Psoas muscle (tissue), 8 donors: ENCODE measurements around the gene GPR84. TPM values are rescaled to one million over a fixed set of nuclear protein-coding genes. Genes with fewer than 3 reads are reported as not detected.

Experiments
- ATAC-seq, 4 donors: fragments of 200-7000 bp; cut with Tn5 transposase; one replicate each; pipeline ENCODE4 v1.9.1; 2020; ENCODE audit warnings: moderate library complexity in 3 of 4, mild to moderate bottlenecking in 2 of 4
- DNase-seq, 2 donors: peaks; one replicate each; pipeline ENCODE4 v3.0.0-alpha.2; 2020
- H3K27ac ChIP-seq: fragments of 200-600 bp; one replicate; pipeline ENCODE4 v1.8.0; 2022
- H3K27me3 ChIP-seq, 3 donors: fragments of 200-600 bp in 1 of 3; one replicate each; pipeline versions ENCODE4 v1.6.1 to v1.8.0; 2013 to 2022; ENCODE audit warnings: low read length in 2 of 3, mild to moderate bottlenecking in 2 of 3, moderate library complexity in 1 of 3; ENCODE audit not compliant: insufficient read depth in 3 of 3
- H3K36me3 ChIP-seq, 2 donors: fragments of 200-600 bp in 1 of 2; one replicate each; pipeline versions ENCODE4 v1.6.1 to v1.8.0; 2013 to 2022; ENCODE audit warnings: low read depth in 1 of 2, mild to moderate bottlenecking in 1 of 2, moderate library complexity in 1 of 2; ENCODE audit not compliant: insufficient read depth in 1 of 2
- H3K4me1 ChIP-seq: fragments of 200-600 bp; one replicate; pipeline ENCODE4 v1.8.0; 2022
- H3K4me3 ChIP-seq: fragments of 200-600 bp; one replicate; pipeline ENCODE4 v1.8.0; 2022; ENCODE audit warnings: mild to moderate bottlenecking
- H3K9me3 ChIP-seq: fragments of 200-600 bp; one replicate; pipeline ENCODE4 v1.8.0; 2022
- CTCF ChIP-seq: fragments of 200-600 bp; IDR thresholded peaks from one replicate; pipeline ENCODE4 v1.8.0; 2022; ENCODE audit warnings: antibody characterized with exemption
- WGBS, 3 donors: extraction: QIAGEN DNeasy Blood & Tissue Kit; methylation state at CpG; one replicate each; pipeline versions ENCODE4 v1.1.6 to v1.1.7; 2013; 5-methylcytosine and 5-hydroxymethylcytosine counted together
- intact Hi-C, 2 donors: fragments of 100-400 bp; cut with DNase I; formaldehyde crosslinking; loops; one replicate each; pipeline versions ENCODE4 v1.11.0 to v1.14.2; 2022
- polyA plus RNA-seq, 3 donors: library from polyadenylated mRNA; stranded (reverse); fragments of 200-250 nt; gene quantifications; one replicate each; pipeline ENCODE4 v1.2.3, GENCODE V29; 2013
- total RNA-seq, 4 donors: library from RNA; stranded (reverse); fragmentation: NEBNext Ultra II Directional in 2 of 4; extraction: Animal tissue kit (Norgen Biotek cat#: 25700) in 2 of 4; gene quantifications; one replicate each; pipeline versions ENCODE4 v1.2.1 to v1.2.4, GENCODE V29; 2021 to 2023
- donor health status: healthy with polysubstance abuse.
- donor health status: DM: no; HTN: no; CAD: no; lungs with moderate emphysema.
- donor health status: Bipolar disorder and iron deficiency.
- donor health status: healthy.
- donor health status: DM: yes; HTN: yes; CAD: no.
- donor health status: DM: no; HTN: no; CAD: no.
- donor health status: DM: no; HTN: no; CAD: no.
- donor health status: DM: yes; HTN: yes; CAD: no.

GPR84 gene
- total and polyA plus RNA-seq, 7 donors = 0.16 to 0.40 TPM; not detected in 5

- no peak for DNase-seq
- peak; percentile 11 for TF ChIP-seq CTCF
- Histone ChIP-seq H3K36me3 (peaks cover 0 to 12% of the 10 kb centered on the region in 2 donors), H3K4me3 (no peak overlapping the region), H3K9me3 (no peaks in the 10 kb centered on the region), H3K4me1 (peaks cover 39% of the 10 kb centered on the region), H3K27ac (no peak overlapping the region), H3K27me3 (no peaks in the 10 kb centered on the region)
- ATAC-seq = peak in 3 of 4 donors; percentile 41 to 55 (median 52)
- intact Hi-C loops = no loop called here
- WGBS, 3 donors = 38 to 62% (median 40%) methylated on average over 3 of the region's 3 CpGs
Measured at GRCh38 chr12:54337280-54337842, 26.9 kb downstream of the GPR84 start.

GRCh38 chr12:54333420-54334034, 30.8 kb downstream of the GPR84 start:
- Histone ChIP-seq H3K36me3 (peaks cover 0 to 17% of the 10 kb centered on the region in 2 donors), H3K4me1 (peaks cover 41% of the 10 kb centered on the region), H3K27me3 (no peaks in the 10 kb centered on the region), H3K9me3 (no peaks in the 10 kb centered on the region), H3K4me3 (no peak overlapping the region), H3K27ac (no peak overlapping the region)
- DNase-seq (no peak), ATAC-seq (no peak)
- WGBS, 3 donors = 94 to 96% (median 96%) methylated on average over 4 of the region's 4 CpGs
- intact Hi-C loops = no loop called here
- no peak for TF ChIP-seq CTCF

- H3K27me3 ChIP-seq = no peaks in the 10 kb centered on the region
- H3K9me3 ChIP-seq = no peaks in the 10 kb centered on the region
- H3K27ac ChIP-seq = no peak overlapping the region
- peaks cover 0 to 20% of the 10 kb centered on the region in 2 donors for H3K36me3 ChIP-seq
- H3K4me1 ChIP-seq = peaks cover 37% of the 10 kb centered on the region
- no peak for DNase-seq
- no peak overlapping the region for H3K4me3 ChIP-seq
- no peak for TF ChIP-seq CTCF
- WGBS, 3 donors = 84 to 88% (median 88%) methylated on average over 5 of the region's 5 CpGs
- intact Hi-C loops = no loop called here
- ATAC-seq = no peak
Measured at GRCh38 chr12:54331461-54331860, 32.8 kb downstream of the GPR84 start.

- ATAC-seq (no peak), DNase-seq (no peak)
- no peaks in the 10 kb centered on the region for H3K27me3 ChIP-seq
- no peaks in the 10 kb centered on the region for H3K9me3 ChIP-seq
- WGBS, 3 donors = 62 to 72% (median 65%) methylated on average over 3 of the region's 3 CpGs
- peaks cover 44% of the 10 kb centered on the region for H3K4me1 ChIP-seq
- TF ChIP-seq CTCF = no peak
- H3K4me3 ChIP-seq = no peak overlapping the region
- peaks cover 0 to 20% of the 10 kb centered on the region in 2 donors for H3K36me3 ChIP-seq
- no peak overlapping the region for H3K27ac ChIP-seq
- intact Hi-C loops = no loop called here
Measured at GRCh38 chr12:54330442-54330841, 33.8 kb downstream of the GPR84 start.
